Endothelial cell of umbilical vein (primary cell): ENCODE results near the gene AFG3L2. TPM values are rescaled to one million over a fixed set of nuclear protein-coding genes. Genes with fewer than 3 reads are reported as not detected.

ENCODE experiments used
- BruUV-seq: library from RNA; stranded (reverse); fragments of 400-500 nt; replicated peaks from 2 replicates; lab custom pipeline; 2021; lab: Mats Ljungman, UMichigan
- CTCF ChIA-PET: fragments of 300-600, 350-600 bp; sonication (Branson Sonifier 250); formaldehyde crosslinking; loops from one replicate; lab custom pipeline; 2021; ENCODE audit warnings: antibody characterized with exemption, inconsistent platforms; lab: Charles Lee
- POLR2A ChIA-PET: fragments of 300-600, 350-600 bp; sonication (Branson Sonifier 250); formaldehyde crosslinking; loops from one replicate; lab custom pipeline; 2021; ENCODE audit warnings: antibody characterized with exemption, inconsistent platforms; lab: Charles Lee
- DNase-seq: peaks from one replicate; pipeline ENCODE4 v3.0.0-alpha.2; 2011; ENCODE audit warnings: low read depth, low spot score
- FAIRE-seq: peaks from 2 replicates; lab custom pipeline; 2011; peaks lifted over from hg19 to GRCh38; lab: Jason Lieb, UNC
- H2AFZ ChIP-seq: 2 replicates; pipeline ENCODE4 v1.6.0; 2012; ENCODE audit warnings: low read depth, low read length, control low read depth, inconsistent platforms
- H3K27ac ChIP-seq: 2 replicates; pipeline ENCODE4 v1.5.1; 2011; ENCODE audit warnings: low read depth, mild to moderate bottlenecking, control low read depth, low read length, moderate library complexity; ENCODE audit not compliant: insufficient read depth
- H3K27me3 ChIP-seq, 2 experiments: 2 replicates each; pipeline versions ENCODE4 v1.6.0 to v1.6.1; 2011; ENCODE audit warnings: low read length in 2 of 2, mixed read lengths in 1 of 2; ENCODE audit not compliant: control insufficient read depth in 2 of 2, insufficient read depth in 2 of 2
- H3K36me3 ChIP-seq, 2 experiments: 2 replicates in 1 of 2; 3 replicates in 1 of 2; pipeline ENCODE4 v1.5.1; 2011; ENCODE audit warnings: low read length in 2 of 2, mild to moderate bottlenecking in 1 of 2, moderate library complexity in 1 of 2; ENCODE audit not compliant: control insufficient read depth in 2 of 2, insufficient read depth in 2 of 2; ENCODE audit errors: extremely low read depth in 1 of 2
- H3K4me1 ChIP-seq: 3 replicates; pipeline ENCODE4 v1.5.1; 2011; ENCODE audit warnings: mild to moderate bottlenecking, low read length; ENCODE audit not compliant: control insufficient read depth, insufficient read depth; ENCODE audit errors: extremely low read depth
- H3K4me2 ChIP-seq: 2 replicates; pipeline ENCODE4 v1.6.1; 2011; ENCODE audit warnings: low read length, control low read depth, mixed read lengths; ENCODE audit not compliant: insufficient read depth
- H3K4me3 ChIP-seq, 3 experiments: fragments of 200-600 bp in 1 of 3; sonication (generic), shearing (Covaris generic) in 1 of 3; replicated peaks in 1 of 3; 2 replicates each; pipeline ENCODE4 v1.5.1; 2011 to 2016; ENCODE audit warnings: control low read depth in 3 of 3, low read length in 3 of 3, mild to moderate bottlenecking in 2 of 3, inconsistent platforms in 1 of 3, low read depth in 1 of 3, moderate library complexity in 1 of 3; ENCODE audit not compliant: insufficient read depth in 1 of 3
- H3K79me2 ChIP-seq: 2 replicates; pipeline ENCODE4 v1.6.0; 2012; ENCODE audit warnings: low read length, inconsistent platforms; ENCODE audit not compliant: control insufficient read depth, insufficient read depth
- H3K9ac ChIP-seq: replicated peaks from 2 replicates; pipeline ENCODE3; 2011; ENCODE audit warnings: low read length, control low read depth; ENCODE audit not compliant: insufficient read depth; ENCODE audit errors: extremely low read depth
- H3K9me1 ChIP-seq: replicated peaks from 3 replicates; pipeline ENCODE4 v1.6.0; 2011; ENCODE audit warnings: mild to moderate bottlenecking, low read length; ENCODE audit not compliant: control insufficient read depth, insufficient read depth; ENCODE audit errors: extremely low read depth
- H3K9me3 ChIP-seq: replicated peaks from 2 replicates; pipeline ENCODE4 v1.5.1; 2012; ENCODE audit warnings: low read length, inconsistent platforms; ENCODE audit not compliant: control insufficient read depth, insufficient read depth
- H4K20me1 ChIP-seq: replicated peaks from 2 replicates; pipeline ENCODE3; 2011; ENCODE audit warnings: mild to moderate bottlenecking, low read length; ENCODE audit not compliant: control insufficient read depth, insufficient read depth; ENCODE audit errors: extremely low read depth
- CTCF ChIP-seq, 2 donors: IDR thresholded peaks; 1 replicate in 1 of 2; 2 replicates in 1 of 2; pipeline ENCODE4 v1.5.1; 2011; ENCODE audit warnings: low read length in 2 of 2, mild to moderate bottlenecking in 2 of 2, moderate library complexity in 2 of 2, control low read depth in 1 of 2, inconsistent platforms in 1 of 2, low read depth in 1 of 2; ENCODE audit not compliant: insufficient read depth in 1 of 2; ENCODE audit errors: extremely low read depth in 1 of 2
- EZH2 ChIP-seq: IDR thresholded peaks from 2 replicates; pipeline ENCODE4 v1.6.1; 2012; ENCODE audit warnings: borderline replicate concordance, low read depth, mild to moderate bottlenecking, moderate library complexity, low read length, inconsistent platforms; ENCODE audit not compliant: severe bottlenecking
- FOS ChIP-seq: IDR thresholded peaks from 2 replicates; pipeline ENCODE4 v1.6.1; 2011; ENCODE audit warnings: mild to moderate bottlenecking, low read length, moderate library complexity, borderline replicate concordance; ENCODE audit not compliant: insufficient read depth
- GATA2 ChIP-seq: IDR thresholded peaks from 2 replicates; pipeline ENCODE4 v1.7.0; 2011; ENCODE audit warnings: low read depth, mild to moderate bottlenecking, moderate library complexity, mixed read lengths, low read length; ENCODE audit not compliant: insufficient read length, insufficient read depth
- JUN ChIP-seq: IDR thresholded peaks from 2 replicates; pipeline ENCODE4 v1.6.1; 2011; ENCODE audit warnings: borderline replicate concordance, low read depth; ENCODE audit not compliant: insufficient read length, insufficient read depth
- MAX ChIP-seq: IDR thresholded peaks from 2 replicates; pipeline ENCODE4 v1.6.1; 2011; ENCODE audit not compliant: insufficient read depth, insufficient read length
- MYC ChIP-seq: IDR thresholded peaks from one replicate; pipeline ENCODE4 v1.6.1; 2011; ENCODE audit warnings: mild to moderate bottlenecking, low read depth, low read length
- POLR2A ChIP-seq: IDR thresholded peaks from 2 replicates; pipeline ENCODE4 v1.6.1; 2012; ENCODE audit warnings: low read depth, mild to moderate bottlenecking, control low read depth, low read length
- POLR2AphosphoS5 ChIP-seq: IDR thresholded peaks from 2 replicates; pipeline ENCODE4 v1.6.1; 2012; ENCODE audit warnings: low read depth, mild to moderate bottlenecking, control low read depth, low read length, moderate library complexity; ENCODE audit not compliant: insufficient read depth
- dilution Hi-C: fragments of 300-500 bp; cut with MboI; formaldehyde crosslinking; loops from one replicate; pipeline ENCODE4 v1.15.0; 2019; ENCODE audit warnings: low sequenced_read_pairs; ENCODE audit not compliant: extremely low pct_ligation_motif_present
- intact Hi-C: fragments of 100-400 bp; cut with micrococcal nuclease; formaldehyde crosslinking; loops from one replicate; pipeline ENCODE4 v1.10.0; 2022
- polyA plus RNA-seq, 4 experiments: library from polyadenylated mRNA; depleted of rRNA in 3 of 4; stranded (reverse) in 3 of 4; unstranded in 1 of 4; fragments of >200 nt; gene quantifications; 2 replicates each; pipeline versions ENCODE4 v1.2.1 to v1.2.3, GENCODE V29; 2011 to 2012; ENCODE audit warnings: missing spikeins in 1 of 4
- total RNA-seq: library from RNA; stranded (reverse); gene quantifications from 2 replicates; pipeline ENCODE4 v1.2.3, GENCODE V29; 2021

The AFG3L2 gene
- total and polyA plus RNA-seq, 2 donors (not counting 3 experiments of a cell fraction or from before 2014, with no cell fraction given) = 19.3 to 42.4 TPM

GRCh38 chr18:12315911-12316310, 61.1 kb downstream of the AFG3L2 start:
- H3K9me3 ChIP-seq = no peaks in the 10 kb centered on the region
- intact Hi-C loops = no loop called here
- BruUV-seq = no TSS peak
- H3K9ac ChIP-seq = no peak overlapping the region
- H3K27ac ChIP-seq = no peak overlapping the region
- ChIA-PET CTCF (interaction anchor here (0.6 to 4.0 kb wide), 5 partner anchors 12 to 44 kb away, joined by 3 to 45 read pairs (median 8); no protein-coding TSS in a partner anchor), POLR2A (interaction anchor here (1.0 kb wide), 1 partner anchor 33 kb away, joined by 3 read pairs; no protein-coding TSS in a partner anchor)
- H3K36me3 ChIP-seq = peaks cover 17 to 50% of the 10 kb centered on the region in 2 experiments
- FAIRE-seq (no peak), DNase-seq (no peak)
- TF ChIP-seq POLR2AphosphoS5 (no peak), JUN (no peak), POLR2A (no peak), MYC (no peak), FOS (no peak), CTCF (IDR thresholded peaks at IDR 0.05; ENCODE audit: extremely low read depth in 1 of 2, insufficient read depth in 1 of 2, low read depth in 1 of 2, low read length in 2 of 2) (no peak), GATA2 (no peak), MAX (no peak), EZH2 (no peak)
- peak overlapping the region; percentile 41 for H3K4me2 ChIP-seq
- dilution Hi-C loops = no loop called here
- H3K4me1 ChIP-seq = peaks cover 29% of the 10 kb centered on the region
- peaks cover 10% of the 10 kb centered on the region for H4K20me1 ChIP-seq
- peaks cover 93% of the 10 kb centered on the region for H3K79me2 ChIP-seq
- H3K9me1 ChIP-seq = no peaks in the 10 kb centered on the region
- H2AFZ ChIP-seq = no peak overlapping the region
- H3K27me3 ChIP-seq = no peaks in the 10 kb centered on the region
- no peak overlapping the region for H3K4me3 ChIP-seq
